Measurements from ENCODE around the gene CINP.
"Not testable (repeated sequence)": the region's sequence is repeated elsewhere in the genome, so short reads cannot be mapped to it uniquely, and the experiment has no call there.

The CINP gene

DNA sequence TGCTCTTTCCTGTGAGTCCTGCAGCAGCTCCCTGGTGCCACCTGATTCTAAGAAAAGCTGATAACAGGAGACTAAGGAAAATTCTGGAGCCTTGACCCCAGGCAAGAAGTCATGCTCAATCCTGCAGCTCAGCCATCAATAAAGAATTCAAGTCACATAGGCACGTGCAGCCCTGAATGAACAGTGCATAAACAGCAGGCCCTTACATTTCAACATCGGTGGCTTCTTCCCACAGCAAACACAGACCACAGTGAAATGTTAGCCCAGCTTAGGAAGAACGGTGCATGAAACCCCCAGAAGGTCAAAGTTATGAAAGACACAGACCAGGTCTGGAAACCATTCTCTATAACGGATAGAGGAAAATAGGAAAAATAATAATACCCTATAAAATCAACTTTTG, 10.5 kb downstream of the CINP start:
- Histone ChIP-seq H3K4me1 (ENCODE audit: control insufficient read depth, low read length) (no peaks in the 10 kb centered on the region), H3K79me2 (ENCODE audit: control insufficient read depth, low read length) (no peaks in the 10 kb centered on the region), H3K4me3 (ENCODE audit: low read length) (no peak overlapping the region), H4K20me1 (ENCODE audit: control insufficient read depth, insufficient read depth, low read depth, low read length) (no peaks in the 10 kb centered on the region), H3K27ac (ENCODE audit: low read depth, low read length) (no peak overlapping the region), H3K4me2 (ENCODE audit: low read length) (no peak overlapping the region), H3K9me2 (replicated peaks; ENCODE audit: control insufficient read depth, low read length) (no peaks in the 10 kb centered on the region), H3K36me3 (ENCODE audit: control insufficient read depth, low read length) (peaks cover 69% of the 10 kb centered on the region), H3K9me3 (ENCODE audit: control insufficient read depth, insufficient read depth, low read length) (no peaks in the 10 kb centered on the region), H3K27me3 (ENCODE audit: control insufficient read depth, low read length) (no peaks in the 10 kb centered on the region), H3F3A (ENCODE audit: control insufficient read depth, insufficient read depth) (no peaks in the 10 kb centered on the region; the same call in 1 of the 2 replicates)
- no peak for TF ChIP-seq EZH2phosphoT487 (IDR thresholded peaks at IDR 0.05; ENCODE audit: borderline replicate concordance, low read length)
- TF ChIP-seq, protein P1, sequence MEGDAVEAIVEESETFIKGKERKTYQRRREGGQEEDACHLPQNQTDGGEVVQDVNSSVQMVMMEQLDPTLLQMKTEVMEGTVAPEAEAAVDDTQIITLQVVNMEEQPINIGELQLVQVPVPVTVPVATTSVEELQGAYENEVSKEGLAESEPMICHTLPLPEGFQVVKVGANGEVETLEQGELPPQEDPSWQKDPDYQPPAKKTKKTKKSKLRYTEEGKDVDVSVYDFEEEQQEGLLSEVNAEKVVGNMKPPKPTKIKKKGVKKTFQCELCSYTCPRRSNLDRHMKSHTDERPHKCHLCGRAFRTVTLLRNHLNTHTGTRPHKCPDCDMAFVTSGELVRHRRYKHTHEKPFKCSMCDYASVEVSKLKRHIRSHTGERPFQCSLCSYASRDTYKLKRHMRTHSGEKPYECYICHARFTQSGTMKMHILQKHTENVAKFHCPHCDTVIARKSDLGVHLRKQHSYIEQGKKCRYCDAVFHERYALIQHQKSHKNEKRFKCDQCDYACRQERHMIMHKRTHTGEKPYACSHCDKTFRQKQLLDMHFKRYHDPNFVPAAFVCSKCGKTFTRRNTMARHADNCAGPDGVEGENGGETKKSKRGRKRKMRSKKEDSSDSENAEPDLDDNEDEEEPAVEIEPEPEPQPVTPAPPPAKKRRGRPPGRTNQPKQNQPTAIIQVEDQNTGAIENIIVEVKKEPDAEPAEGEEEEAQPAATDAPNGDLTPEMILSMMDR (IDR thresholded peaks at IDR 0.05; ENCODE audit: low read depth, low read length, poor library complexity, severe bottlenecking): no peak

DNA sequence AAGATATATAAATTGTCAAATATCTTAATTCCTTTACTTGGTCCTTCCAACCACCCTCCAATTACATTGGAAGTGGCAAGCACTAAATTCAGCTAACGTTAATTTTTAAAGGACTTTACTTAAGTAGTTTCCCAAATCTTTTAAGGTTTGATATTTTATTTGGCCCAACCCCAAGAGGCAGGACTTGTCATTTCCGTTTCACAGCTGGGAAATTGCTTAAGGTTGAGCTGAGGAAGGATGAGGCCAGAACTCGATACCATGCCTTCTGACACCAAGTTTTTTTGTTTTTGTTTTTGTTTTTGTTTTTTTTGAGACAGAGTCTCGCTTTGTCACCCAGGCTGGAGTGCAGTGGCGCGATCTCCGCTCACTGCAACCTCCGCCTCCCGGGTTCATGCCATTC, 11.1 kb downstream of the CINP start:
- not testable (repeated sequence) for H3K27me3 ChIP-seq (ENCODE audit: control insufficient read depth, low read length); H3K4me1 ChIP-seq (ENCODE audit: control insufficient read depth, low read length); H3K4me2 ChIP-seq (ENCODE audit: low read length); H3K79me2 ChIP-seq (ENCODE audit: control insufficient read depth, low read length); H3K4me3 ChIP-seq (ENCODE audit: low read length); H3K9me3 ChIP-seq (ENCODE audit: control insufficient read depth, insufficient read depth, low read length); H3F3A ChIP-seq (ENCODE audit: control insufficient read depth, insufficient read depth); H3K9me2 ChIP-seq (replicated peaks; ENCODE audit: control insufficient read depth, low read length); H4K20me1 ChIP-seq (ENCODE audit: control insufficient read depth, insufficient read depth, low read depth, low read length); H3K27ac ChIP-seq (ENCODE audit: low read depth, low read length)
- peaks cover 70% of the 10 kb centered on the region for H3K36me3 ChIP-seq (ENCODE audit: control insufficient read depth, low read length)

DNA sequence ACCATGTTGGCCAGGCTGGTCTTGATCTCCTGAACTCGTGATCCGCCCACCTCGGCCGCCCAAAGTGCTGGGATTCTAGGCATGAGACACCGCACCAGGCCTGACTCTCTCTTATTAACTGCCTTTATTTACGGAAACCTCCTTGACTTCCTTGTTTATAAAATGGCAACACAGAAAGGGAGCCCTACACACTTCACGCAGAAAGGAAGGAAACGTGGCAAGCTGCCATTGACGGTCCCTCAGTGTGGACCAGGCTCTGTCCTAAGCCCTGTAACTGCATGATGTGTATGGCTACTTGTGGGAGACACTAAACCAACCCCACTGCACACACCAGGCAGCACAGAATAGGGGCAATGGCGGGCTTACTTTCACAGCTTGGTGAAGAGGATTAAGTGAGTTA, 11.7 kb downstream of the CINP start:
- Histone ChIP-seq H3K79me2 (ENCODE audit: control insufficient read depth, low read length) (no peaks in the 10 kb centered on the region), H3K4me3 (ENCODE audit: low read length) (no peak overlapping the region), H3K36me3 (ENCODE audit: control insufficient read depth, low read length) (peaks cover 65% of the 10 kb centered on the region), H3K9me2 (replicated peaks; ENCODE audit: control insufficient read depth, low read length) (no peaks in the 10 kb centered on the region), H3K9me3 (ENCODE audit: control insufficient read depth, insufficient read depth, low read length) (no peaks in the 10 kb centered on the region), H3K4me1 (ENCODE audit: control insufficient read depth, low read length) (no peaks in the 10 kb centered on the region), H4K20me1 (ENCODE audit: control insufficient read depth, insufficient read depth, low read depth, low read length) (no peaks in the 10 kb centered on the region), H3F3A (ENCODE audit: control insufficient read depth, insufficient read depth) (no peaks in the 10 kb centered on the region), H3K4me2 (ENCODE audit: low read length) (no peak overlapping the region), H3K27ac (ENCODE audit: low read depth, low read length) (no peak overlapping the region), H3K27me3 (ENCODE audit: control insufficient read depth, low read length) (no peaks in the 10 kb centered on the region)
- TF ChIP-seq, protein P1 (IDR thresholded peaks at IDR 0.05; ENCODE audit: low read depth, low read length, poor library complexity, severe bottlenecking): no peak
- TF ChIP-seq EZH2phosphoT487 (IDR thresholded peaks at IDR 0.05; ENCODE audit: borderline replicate concordance, low read length): no peak

DNA sequence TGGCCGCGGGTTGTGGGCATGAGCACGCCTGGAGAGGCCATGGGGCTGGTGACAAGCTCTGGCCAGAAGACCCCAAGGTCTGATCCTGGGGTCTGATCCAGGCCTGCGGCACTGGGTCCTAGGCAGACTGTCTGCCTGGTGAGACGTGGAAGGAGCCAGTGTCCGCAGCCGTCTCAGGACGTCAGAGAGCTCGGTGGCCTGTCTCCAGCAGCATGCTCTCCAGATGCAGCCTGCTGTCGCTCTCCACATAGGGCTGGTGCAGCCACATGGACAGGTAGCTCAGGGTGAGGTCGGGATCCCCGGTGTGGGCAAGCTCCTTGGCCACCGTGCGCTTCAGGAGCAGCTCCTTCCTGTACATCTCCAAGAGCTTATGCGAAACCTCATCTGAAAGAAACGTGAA, 14.3 kb downstream of the CINP start:
- H3K4me1 ChIP-seq (ENCODE audit: control insufficient read depth, low read length): no peaks in the 10 kb centered on the region
- H3K27me3 ChIP-seq (ENCODE audit: control insufficient read depth, low read length): no peaks in the 10 kb centered on the region
- H3K9me2 ChIP-seq (replicated peaks; ENCODE audit: control insufficient read depth, low read length): no peaks in the 10 kb centered on the region
- H3K27ac ChIP-seq (ENCODE audit: low read depth, low read length): no peak overlapping the region
- H3K36me3 ChIP-seq (ENCODE audit: control insufficient read depth, low read length): peaks cover 65% of the 10 kb centered on the region
- no peak overlapping the region for H3K4me2 ChIP-seq (ENCODE audit: low read length)
- no peaks in the 10 kb centered on the region for H3K9me3 ChIP-seq (ENCODE audit: control insufficient read depth, insufficient read depth, low read length)
- TF ChIP-seq, protein P1 (IDR thresholded peaks at IDR 0.05; ENCODE audit: low read depth, low read length, poor library complexity, severe bottlenecking): no peak
- TF ChIP-seq EZH2phosphoT487 (IDR thresholded peaks at IDR 0.05; ENCODE audit: borderline replicate concordance, low read length): no peak
- no peaks in the 10 kb centered on the region for H3F3A ChIP-seq (ENCODE audit: control insufficient read depth, insufficient read depth)
- H3K4me3 ChIP-seq (ENCODE audit: low read length): no peak overlapping the region
- no peaks in the 10 kb centered on the region for H4K20me1 ChIP-seq (ENCODE audit: control insufficient read depth, insufficient read depth, low read depth, low read length)
- no peaks in the 10 kb centered on the region for H3K79me2 ChIP-seq (ENCODE audit: control insufficient read depth, low read length)
